ENCODE measurements around the gene ARHGAP1.

ARHGAP1 gene

DNA sequence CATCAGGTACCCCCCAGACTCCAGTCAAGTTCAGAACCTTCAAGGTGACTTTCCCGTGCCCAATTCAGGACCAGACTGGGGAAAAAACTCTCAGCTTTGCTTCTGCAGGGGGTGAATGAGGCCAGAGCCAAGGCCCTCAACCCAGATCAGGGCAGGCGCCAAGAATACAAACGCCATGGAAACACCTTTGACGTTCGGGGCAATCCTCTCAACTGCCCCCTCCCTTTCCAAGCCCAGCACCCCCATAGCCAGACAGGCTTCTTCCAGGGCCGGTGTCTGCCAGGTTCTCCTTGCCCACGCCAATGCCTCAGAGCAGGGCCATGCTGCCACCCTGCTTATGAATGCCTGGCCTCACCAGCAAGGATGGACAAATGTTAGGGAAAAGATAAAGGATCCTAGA, 5.8 kb downstream of the ARHGAP1 start:
- TF ChIP-seq TAF1 (IDR thresholded peaks at IDR 0.05; ENCODE audit: borderline replicate concordance, insufficient read depth, low read length), result no peak
- TF ChIP-seq FOXP2 (optimal IDR thresholded peaks at IDR 0.05; ENCODE audit: borderline replicate concordance, extremely low read depth, extremely low read length, insufficient read depth), result no peak
- no peak for TF ChIP-seq POLR2AphosphoS5 (IDR thresholded peaks at IDR 0.05; ENCODE audit: low read depth, low read length)
- TF ChIP-seq, protein P1, sequence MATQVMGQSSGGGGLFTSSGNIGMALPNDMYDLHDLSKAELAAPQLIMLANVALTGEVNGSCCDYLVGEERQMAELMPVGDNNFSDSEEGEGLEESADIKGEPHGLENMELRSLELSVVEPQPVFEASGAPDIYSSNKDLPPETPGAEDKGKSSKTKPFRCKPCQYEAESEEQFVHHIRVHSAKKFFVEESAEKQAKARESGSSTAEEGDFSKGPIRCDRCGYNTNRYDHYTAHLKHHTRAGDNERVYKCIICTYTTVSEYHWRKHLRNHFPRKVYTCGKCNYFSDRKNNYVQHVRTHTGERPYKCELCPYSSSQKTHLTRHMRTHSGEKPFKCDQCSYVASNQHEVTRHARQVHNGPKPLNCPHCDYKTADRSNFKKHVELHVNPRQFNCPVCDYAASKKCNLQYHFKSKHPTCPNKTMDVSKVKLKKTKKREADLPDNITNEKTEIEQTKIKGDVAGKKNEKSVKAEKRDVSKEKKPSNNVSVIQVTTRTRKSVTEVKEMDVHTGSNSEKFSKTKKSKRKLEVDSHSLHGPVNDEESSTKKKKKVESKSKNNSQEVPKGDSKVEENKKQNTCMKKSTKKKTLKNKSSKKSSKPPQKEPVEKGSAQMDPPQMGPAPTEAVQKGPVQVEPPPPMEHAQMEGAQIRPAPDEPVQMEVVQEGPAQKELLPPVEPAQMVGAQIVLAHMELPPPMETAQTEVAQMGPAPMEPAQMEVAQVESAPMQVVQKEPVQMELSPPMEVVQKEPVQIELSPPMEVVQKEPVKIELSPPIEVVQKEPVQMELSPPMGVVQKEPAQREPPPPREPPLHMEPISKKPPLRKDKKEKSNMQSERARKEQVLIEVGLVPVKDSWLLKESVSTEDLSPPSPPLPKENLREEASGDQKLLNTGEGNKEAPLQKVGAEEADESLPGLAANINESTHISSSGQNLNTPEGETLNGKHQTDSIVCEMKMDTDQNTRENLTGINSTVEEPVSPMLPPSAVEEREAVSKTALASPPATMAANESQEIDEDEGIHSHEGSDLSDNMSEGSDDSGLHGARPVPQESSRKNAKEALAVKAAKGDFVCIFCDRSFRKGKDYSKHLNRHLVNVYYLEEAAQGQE (IDR thresholded peaks at IDR 0.05; ENCODE audit: insufficient read depth in 1 of 2, low read depth in 2 of 2, low read length in 2 of 2), result no peak
- TF ChIP-seq SIN3A (IDR thresholded peaks at IDR 0.05; ENCODE audit: borderline replicate concordance, insufficient read depth, low read length), result no peak

DNA sequence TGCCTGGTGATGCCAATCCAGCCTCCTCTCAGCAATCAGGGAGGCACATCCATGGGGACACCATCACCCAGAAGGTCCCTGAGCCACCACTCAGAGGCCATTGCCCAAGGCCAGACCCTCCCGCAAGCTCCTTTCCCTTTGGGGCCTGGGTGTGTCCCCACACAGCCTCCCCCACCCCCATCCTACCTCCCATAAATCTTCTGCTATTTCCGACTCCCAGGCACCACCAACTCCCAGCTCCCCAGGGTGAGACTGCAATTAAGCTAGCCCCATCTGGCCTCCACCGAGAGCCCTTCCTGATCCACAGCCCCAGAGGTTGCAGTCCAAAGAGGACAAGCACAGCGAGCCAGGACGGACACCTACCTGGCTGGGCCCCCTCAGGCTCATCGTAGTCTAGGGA, 6.3 kb downstream of the ARHGAP1 start:
- TF ChIP-seq SIN3A (IDR thresholded peaks at IDR 0.05; ENCODE audit: borderline replicate concordance, insufficient read depth, low read length) (no peak), TAF1 (IDR thresholded peaks at IDR 0.05; ENCODE audit: borderline replicate concordance, insufficient read depth, low read length) (no peak), FOXP2 (optimal IDR thresholded peaks at IDR 0.05; ENCODE audit: borderline replicate concordance, extremely low read depth, extremely low read length, insufficient read depth) (no peak), POLR2AphosphoS5 (IDR thresholded peaks at IDR 0.05; ENCODE audit: low read depth, low read length) (no peak)
- TF ChIP-seq, protein P1 (IDR thresholded peaks at IDR 0.05; ENCODE audit: insufficient read depth in 1 of 2, low read depth in 2 of 2, low read length in 2 of 2), result no peak

DNA sequence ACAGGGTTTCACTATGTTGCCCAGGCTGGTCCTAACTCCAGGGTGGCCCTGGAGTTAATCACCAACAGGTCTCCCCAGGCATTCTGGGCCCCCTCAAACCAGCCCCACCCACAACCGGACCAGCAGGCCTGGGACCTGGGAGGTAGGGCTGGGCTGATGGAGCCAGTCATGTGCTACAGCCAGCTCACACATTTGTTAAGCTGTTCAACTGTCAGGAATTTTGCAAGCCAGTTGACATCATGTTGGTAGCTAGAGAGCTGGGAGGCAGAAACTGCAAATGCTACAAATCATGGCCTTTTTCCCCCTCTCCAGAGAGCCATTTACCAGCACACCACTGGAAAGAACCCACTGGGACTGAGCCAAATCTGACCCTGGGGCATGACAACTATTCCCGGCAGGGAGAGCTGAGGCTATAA, 6.8 kb downstream of the ARHGAP1 start:
- TF ChIP-seq, protein P1 (IDR thresholded peaks at IDR 0.05; ENCODE audit: insufficient read depth in 1 of 2, low read depth in 2 of 2, low read length in 2 of 2), result no peak
- no peak for TF ChIP-seq FOXP2 (optimal IDR thresholded peaks at IDR 0.05; ENCODE audit: borderline replicate concordance, extremely low read depth, extremely low read length, insufficient read depth)

DNA sequence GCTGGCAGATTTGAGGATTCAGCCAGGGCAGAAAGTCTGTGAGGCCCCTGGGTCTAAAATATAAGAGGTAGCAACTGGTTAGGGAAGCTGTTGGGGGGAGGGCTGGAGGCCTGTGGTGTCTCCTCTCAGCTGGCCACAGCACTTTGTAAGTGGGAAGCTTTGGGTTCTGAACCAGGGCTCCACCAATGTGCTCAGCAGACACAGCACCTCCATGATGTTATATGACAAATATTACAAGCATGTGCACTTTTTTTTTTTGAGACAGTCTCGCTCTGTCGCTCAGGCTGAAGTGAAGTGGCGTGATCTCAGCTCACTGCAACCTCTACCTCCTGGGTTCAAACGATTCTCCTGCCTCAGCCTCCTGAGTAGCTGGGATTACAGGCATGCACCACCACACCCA, 8.0 kb downstream of the ARHGAP1 start:
- TF ChIP-seq, protein P1 (IDR thresholded peaks at IDR 0.05; ENCODE audit: insufficient read depth in 1 of 2, low read depth in 2 of 2, low read length in 2 of 2), result no peak
- TF ChIP-seq POLR2AphosphoS5 (IDR thresholded peaks at IDR 0.05; ENCODE audit: low read depth, low read length) (no peak), TAF1 (IDR thresholded peaks at IDR 0.05; ENCODE audit: borderline replicate concordance, insufficient read depth, low read length) (no peak), SIN3A (IDR thresholded peaks at IDR 0.05; ENCODE audit: borderline replicate concordance, insufficient read depth, low read length) (no peak), FOXP2 (optimal IDR thresholded peaks at IDR 0.05; ENCODE audit: borderline replicate concordance, extremely low read depth, extremely low read length, insufficient read depth) (no peak)

DNA sequence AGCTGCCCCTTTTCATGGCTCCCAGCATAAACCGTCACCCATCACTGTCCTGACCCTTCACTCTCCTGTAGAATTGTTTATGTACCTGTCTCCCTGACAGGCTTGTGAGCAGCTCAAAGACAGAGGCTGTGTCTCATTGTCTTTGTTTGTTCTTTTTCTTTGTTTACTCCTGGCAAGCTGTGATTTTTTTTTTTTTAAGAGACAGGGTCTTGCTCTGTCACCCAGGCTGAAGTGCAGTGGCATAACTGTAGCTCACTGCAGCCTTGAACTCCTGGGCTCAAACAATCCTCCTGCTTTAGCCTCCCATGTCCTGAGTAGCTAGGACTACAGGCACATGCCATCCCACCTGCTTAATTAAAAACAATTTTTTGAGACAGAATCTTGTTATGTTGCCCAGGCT, 9.7 kb downstream of the ARHGAP1 start:
- TF ChIP-seq FOXP2 (optimal IDR thresholded peaks at IDR 0.05; ENCODE audit: borderline replicate concordance, extremely low read depth, extremely low read length, insufficient read depth), result no peak
- no peak for TF ChIP-seq POLR2AphosphoS5 (IDR thresholded peaks at IDR 0.05; ENCODE audit: low read depth, low read length)
- no peak for TF ChIP-seq TAF1 (IDR thresholded peaks at IDR 0.05; ENCODE audit: borderline replicate concordance, insufficient read depth, low read length)
- TF ChIP-seq, protein P1 (IDR thresholded peaks at IDR 0.05; ENCODE audit: insufficient read depth in 1 of 2, low read depth in 2 of 2, low read length in 2 of 2), result no peak
- TF ChIP-seq SIN3A (IDR thresholded peaks at IDR 0.05; ENCODE audit: borderline replicate concordance, insufficient read depth, low read length), result no peak
